Activated CD4-positive, alpha-beta T cell treated with anti-CD3 and anti-CD28 coated beads for 24 hours (primary cell): Measurements from ENCODE around the gene OR9I1.

Experiments
- DNase-seq, 2 donors: peaks; one replicate each; pipeline ENCODE4 v3.0.0-alpha.2; 2020; ENCODE audit warnings: low read depth in 2 of 2

The OR9I1 gene, protein sequence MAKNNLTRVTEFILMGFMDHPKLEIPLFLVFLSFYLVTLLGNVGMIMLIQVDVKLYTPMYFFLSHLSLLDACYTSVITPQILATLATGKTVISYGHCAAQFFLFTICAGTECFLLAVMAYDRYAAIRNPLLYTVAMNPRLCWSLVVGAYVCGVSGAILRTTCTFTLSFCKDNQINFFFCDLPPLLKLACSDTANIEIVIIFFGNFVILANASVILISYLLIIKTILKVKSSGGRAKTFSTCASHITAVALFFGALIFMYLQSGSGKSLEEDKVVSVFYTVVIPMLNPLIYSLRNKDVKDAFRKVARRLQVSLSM

DNA sequence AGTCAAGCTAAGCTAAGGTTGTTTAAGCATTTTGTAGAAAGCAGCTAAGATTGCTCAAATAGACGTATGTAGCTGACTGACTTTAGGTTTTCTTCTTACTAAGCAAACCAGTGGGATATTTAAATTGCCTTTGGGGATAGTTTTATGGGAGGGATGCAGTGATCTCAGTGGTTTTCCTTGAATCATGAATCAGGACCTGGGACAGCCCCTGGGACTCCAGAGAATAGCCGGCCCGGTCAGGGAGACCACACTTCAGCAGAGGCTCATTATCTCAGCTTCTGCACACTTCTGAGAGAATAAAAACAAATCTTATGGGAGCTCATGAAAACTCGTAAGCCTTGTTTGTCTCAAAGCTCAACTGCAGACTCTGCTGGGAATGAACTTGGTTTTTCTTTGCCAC lies at the start of gene OR9I1:
Gene OR9I1 (minus strand): TSS at position 62 of the 400 bp plus-strand sequence. CDS start 6,086 bp downstream, outside the sequence.
- DNase-seq, result no peak

DNA sequence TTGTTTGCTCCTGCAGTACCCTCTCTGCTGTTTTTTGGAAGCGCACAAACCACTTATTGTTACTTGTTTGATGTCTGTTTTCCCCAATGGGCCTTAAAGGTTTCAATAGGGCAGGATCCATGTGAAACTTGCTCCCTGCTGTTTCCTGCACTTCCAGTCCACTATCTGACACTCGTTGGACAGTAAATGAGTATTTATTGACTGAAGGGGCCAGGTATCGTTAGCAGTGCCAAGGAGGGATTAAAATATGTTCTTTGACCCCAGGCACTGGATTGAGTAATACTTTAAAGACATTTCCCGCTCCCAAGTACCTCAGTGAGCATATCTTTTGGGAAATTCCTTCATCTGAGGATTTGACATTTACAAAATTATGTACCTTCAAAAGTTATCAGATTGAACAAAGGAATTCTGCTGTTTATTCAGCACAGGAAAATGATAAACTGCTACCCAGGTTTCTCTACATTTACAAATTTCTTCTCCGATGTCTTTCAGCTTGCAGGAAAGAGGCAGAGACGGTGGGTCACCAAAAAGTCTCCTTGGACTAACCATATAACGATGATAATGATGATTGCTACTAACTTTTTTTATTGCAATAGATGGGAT lies 40.3 kb upstream of the OR9I1 start:
- no peak for DNase-seq

DNA sequence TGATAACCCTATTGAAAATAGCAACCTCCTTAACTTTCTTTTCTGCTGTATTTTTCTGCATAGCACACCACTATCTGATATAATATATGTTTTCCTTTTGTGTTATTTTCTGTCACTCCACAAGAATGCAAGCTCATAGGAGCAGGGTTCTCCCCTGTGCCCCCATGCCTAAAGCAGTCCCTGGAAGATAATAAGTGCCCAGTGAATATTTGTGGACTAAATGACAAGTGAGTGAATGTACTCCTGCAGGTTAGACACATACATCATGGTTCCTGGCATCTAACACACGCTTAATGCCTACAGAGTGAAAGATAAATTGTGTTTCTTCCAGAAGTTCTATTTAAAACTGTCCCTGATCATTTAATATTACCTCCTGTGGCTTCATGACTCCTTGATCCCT lies 39.7 kb upstream of the OR9I1 start:
- DNase-seq, result no peak

DNA sequence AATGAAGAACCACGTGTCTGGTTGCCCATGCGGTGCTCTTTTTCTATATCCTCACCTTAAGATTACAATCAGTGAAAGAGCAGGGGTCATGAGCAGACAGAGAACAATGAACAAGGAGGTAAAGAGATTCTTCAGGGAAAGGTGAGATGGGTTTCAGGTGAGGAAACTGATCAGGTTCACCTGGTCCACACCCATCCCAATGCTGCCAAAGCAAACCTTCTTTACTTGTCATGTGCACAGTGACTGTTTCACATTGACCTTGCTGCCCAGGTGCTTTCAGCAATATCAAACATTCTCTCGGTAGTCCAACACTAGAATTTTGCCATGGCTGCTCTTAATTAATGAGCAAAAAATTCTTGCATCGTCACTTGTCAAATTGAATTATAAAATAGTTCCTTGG lies 39.1 kb upstream of the OR9I1 start:
- DNase-seq, result no peak

DNA sequence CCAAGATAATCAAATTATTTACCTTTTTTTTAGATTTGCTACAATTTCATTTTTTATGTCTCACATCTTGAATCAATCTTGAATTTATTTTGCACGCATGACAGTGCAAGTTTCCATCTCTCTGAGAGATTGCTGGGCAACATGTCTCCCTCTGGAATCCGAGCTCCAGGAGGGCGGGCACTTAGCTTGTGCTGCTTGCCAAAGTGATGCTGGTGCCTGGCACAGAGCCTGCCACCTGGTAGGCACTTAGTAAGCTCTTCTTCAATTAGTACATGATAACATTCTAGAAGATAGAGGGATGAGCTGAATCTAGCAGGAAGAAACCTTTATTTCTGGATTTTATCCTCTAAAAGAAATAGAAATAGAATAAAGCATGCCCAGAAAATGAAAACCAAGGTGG lies 27.5 kb upstream of the OR9I1 start:
- no peak for DNase-seq

DNA sequence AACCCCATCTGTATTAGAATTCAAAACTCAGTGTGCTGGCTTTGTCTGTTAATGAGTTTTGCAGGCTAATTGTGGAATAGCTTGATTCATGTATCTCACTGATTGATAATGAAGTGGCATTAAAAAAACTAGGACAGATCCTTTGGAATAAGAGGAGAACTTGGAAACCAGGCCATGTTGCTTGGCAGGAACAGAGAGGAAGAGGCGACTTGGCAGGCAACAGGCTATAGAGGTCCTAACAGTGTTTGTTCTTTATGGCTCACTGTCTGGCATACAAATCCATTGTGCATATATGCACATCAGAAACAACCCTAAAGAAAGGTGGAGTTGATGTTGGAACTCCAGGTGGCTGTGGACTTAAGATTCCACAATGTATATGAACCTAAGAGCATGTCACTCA lies 17.4 kb upstream of the OR9I1 start:
- DNase-seq, result no peak

DNA sequence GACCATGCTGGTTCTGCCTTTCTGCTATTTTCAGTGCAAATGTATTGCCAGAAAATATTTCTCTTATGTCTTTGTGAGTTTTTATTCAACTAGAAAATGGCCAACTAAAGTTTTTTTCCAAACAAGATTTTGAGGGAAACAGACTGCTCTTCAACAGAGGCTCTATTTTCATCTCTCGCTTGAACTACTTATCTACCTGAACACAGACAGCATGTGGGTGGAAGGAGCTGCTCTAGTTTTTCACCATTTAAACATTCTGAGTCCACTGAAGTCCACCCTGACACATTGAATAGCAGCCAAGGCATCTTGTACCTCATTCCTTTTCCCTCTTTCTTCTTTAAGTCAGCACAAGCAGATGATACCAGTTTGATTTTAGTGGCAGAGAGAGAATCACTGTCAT lies 9.8 kb upstream of the OR9I1 start:
- no peak for DNase-seq

DNA sequence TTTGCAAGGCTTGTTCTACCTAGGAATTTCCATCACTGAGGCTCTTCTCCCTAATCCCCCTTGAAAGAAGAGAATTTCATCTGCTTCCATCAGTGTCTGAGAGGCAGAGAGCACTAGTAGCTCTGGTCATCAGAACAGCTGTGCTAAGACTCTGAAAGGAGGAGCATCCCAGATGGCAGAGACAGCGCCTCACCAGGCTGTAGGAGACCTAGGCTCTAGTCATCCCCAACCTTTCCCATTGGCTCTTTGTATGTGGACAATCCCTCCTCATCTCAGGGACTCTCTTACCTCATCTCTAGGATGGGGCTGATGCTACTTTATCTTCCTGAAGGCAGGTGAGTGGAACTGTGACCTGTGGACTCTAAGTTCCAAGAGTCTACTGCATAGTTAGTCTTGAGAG lies 8.8 kb upstream of the OR9I1 start:
- DNase-seq, result no peak

DNA sequence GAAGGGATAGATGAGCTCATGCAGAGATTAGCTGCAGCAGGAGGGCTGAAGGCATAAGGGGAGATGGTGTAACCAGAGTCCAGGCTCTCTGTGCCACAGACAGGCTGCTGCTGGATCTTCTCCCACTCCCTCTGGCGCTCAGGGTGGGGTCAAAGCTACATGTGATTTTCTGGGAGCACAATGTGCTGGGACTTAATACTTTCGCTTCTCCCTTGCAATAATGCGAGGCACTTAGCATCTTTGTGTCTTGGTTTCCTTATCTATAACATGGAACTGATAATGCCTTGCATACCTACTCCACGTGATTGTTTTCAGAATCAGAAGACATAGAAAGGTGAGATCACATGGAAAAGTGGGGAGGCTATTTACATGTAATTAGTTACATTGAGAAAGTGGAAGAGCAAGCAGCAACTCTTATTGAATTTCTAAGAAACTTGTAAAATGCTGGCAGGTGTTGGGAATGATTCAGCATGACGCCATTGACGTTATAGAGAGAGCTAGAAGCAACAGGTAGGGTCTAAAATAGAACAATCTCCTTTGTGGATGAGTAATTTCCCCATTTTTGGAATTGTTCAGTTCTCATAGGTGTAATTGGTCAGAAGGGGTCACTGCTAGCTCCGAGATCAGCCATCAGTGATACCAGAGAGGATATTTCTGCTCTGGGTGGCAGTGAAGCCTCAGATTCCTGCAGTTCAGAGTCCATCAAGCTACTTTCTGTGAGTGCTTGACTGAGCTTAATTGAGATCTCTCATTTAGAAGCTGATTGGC lies 8.2 kb upstream of the OR9I1 start:
- no peak for DNase-seq

DNA sequence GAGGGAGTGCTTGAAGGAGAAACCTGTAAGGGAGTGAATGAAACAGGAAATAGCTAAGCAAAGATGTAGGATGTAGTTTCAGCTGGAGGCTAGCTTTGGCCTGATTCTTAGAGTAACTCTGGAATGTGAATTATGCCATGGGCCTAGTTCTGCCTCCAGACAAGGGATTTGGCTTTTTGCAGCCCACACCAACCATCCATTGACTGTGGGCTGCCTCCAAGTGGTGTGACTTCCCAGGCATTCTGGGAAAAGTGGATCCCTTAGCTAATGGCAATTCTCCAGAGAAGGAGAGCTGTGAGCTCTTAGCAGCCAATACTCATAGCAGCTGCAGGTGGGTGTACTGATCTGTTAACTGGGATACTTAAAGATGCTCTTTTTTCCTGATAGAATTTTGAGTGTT lies 2.0 kb upstream of the OR9I1 start:
- DNase-seq, result no peak

DNA sequence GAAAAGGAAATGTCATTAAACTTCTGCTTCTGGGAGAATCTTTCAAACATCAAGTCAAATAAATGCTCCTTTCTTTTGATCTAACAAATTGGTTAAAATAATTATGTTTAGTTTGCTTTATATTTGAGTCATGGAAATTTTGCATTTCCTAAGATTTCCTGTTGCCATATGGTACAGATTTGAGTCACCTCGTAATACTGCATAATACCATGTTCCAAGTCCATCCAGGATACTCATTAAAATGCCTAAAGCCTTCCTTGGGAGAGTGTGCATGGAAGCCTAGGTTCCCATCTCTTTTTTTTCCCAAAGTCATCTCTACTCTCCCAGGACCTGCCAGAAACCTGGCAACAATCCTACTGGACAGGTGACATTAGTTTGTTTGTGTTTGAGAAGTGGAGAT lies 4.2 kb downstream of the OR9I1 start:
- DNase-seq, result no peak

DNA sequence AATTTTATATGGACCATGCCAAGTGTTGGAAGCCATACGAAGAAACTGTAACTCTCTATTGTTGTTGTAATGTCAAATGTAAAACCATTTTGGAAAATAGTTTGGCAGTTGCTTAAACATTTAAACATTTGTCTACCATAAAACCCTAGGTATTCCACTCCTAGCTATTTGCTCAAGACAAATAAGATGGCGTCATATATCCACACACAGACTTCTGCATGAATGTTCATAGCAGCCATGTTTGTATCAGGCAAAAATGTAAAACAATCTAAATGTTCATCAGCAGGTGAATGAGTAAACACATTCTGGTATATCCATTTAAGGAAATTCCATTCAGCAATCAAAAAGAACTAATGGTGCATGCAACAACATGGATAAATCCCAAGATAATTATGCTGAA lies 27.9 kb downstream of the OR9I1 start:
- no peak for DNase-seq

DNA sequence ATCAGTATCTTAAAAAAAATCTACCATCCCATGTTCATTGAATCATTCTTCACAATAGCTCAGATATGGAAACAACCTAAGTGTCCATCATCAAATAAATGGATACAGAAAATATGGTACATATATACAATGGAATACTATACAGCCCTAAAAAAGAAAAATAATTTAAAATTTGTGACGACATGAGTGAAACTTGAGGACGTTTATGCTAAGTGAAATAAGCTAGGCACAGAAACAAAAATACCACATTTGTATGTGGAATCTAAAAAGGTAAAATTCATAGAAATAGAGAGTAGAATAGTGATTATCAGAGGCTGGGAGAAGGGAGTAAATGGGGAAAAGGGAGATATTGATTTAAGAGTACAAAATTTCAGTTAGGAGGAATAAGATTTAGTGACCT lies 38.8 kb downstream of the OR9I1 start:
- no peak for DNase-seq

DNA sequence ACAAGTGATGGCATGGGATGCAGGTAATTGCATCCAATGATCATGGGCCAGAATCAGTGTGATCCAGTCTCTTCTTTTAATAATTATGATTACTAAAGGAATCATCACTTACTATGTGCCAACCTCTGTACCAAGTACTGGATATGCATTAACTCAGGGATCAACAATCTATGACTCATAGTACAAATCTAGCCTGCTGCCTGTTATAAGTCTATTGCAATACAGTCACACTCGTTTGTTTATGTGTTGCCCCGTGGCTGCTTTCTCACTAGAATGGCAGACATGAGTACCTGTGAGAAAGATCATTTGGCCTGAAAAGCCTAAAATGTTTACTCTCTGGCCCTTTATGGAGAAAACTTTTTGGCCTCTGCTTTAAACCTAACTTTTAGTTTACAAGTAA lies 49.5 kb downstream of the OR9I1 start:
- no peak for DNase-seq

DNA sequence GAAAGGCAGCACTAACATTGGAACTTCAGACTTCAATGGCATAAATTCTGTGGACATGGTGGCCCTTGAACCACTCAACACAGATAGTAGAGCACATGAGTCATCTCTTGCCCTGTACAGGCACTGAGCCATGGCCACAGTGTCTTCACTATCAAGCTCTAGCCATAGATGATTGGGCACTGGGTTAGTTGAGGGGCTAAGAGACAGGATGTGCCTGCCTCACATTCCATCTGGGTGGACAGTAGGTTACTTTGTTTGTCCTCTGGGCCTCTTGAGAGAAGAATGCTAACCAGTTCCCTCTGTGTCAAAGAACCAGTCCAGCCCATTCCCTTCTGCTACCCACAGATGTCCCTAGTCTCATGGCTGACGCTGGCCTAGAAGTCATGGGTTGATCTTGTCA lies 54.7 kb downstream of the OR9I1 start:
- no peak for DNase-seq

DNA sequence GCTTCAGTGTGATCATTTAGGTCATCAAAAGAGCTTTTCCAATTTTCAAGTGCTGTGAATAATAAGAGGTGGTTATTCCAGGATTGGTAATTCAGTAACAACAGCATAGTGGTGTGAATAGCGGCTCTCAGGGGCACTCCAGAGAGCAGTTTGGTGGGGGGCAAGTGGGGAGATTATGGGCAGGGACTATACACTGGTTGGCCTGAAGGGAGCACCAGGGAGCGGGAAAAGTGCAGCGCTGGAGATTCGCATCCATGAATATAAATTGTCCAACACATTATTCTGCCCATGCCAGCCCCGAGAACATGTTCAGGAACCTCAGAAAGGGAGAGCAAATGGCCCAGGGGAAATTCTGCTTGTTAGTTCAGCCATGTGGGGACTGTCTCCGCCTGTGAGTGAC lies 56.7 kb downstream of the OR9I1 start:
- DNase-seq, result no peak

DNA sequence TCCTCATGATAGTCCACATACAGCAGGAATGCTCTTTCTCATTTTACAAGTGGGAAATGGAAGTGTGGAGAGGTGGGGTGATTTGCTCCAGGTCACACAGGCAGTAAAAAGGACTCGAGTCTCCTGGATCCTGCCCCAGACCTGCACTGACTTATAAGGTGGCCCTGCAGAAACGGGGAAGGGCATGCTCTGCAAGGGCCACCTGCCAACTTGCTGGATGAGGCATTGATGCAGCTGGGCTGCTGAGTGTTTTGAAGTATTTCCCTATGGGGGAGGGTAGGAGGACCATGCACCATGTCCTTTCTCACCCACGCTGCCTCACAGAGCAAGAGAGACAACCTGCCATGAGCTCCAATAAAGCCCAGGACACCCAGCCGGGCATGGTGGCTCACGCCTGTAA lies 57.6 kb downstream of the OR9I1 start:
- no peak for DNase-seq
